Activated naive CD8-positive, alpha-beta T cell treated with anti-CD3 and anti-CD28 coated beads, Interleukin-2, amount 50 U/mL, for 24 hours (primary cell): ENCODE results near the gene DLX1.

ENCODE experiments used
- ATAC-seq: fragments of 150-1000 bp; cut with Tn5 transposase; one replicate; pipeline ENCODE4 v1.10.0; 2021
- DNase-seq: peaks from one replicate; pipeline ENCODE4 v3.0.0; 2021
- H3K27ac Mint-ChIP-seq: one replicate; pipeline ENCODE4 v1.8.0; 2021; ENCODE audit warnings: mild to moderate bottlenecking, mixed read lengths
- H3K27me3 Mint-ChIP-seq: one replicate; pipeline ENCODE4 v1.8.0; 2021; ENCODE audit warnings: mixed read lengths
- H3K36me3 Mint-ChIP-seq: one replicate; pipeline ENCODE4 v1.8.0; 2021; ENCODE audit warnings: low read depth, mixed read lengths
- H3K4me1 Mint-ChIP-seq: one replicate; pipeline ENCODE4 v1.8.0; 2021; ENCODE audit warnings: mixed read lengths
- H3K4me3 Mint-ChIP-seq: one replicate; pipeline ENCODE4 v1.8.0; 2021; ENCODE audit warnings: mild to moderate bottlenecking, moderate library complexity, mixed read lengths
- H3K9me3 Mint-ChIP-seq: one replicate; pipeline ENCODE4 v1.8.0; 2021; ENCODE audit warnings: mixed read lengths

Gene DLX1

DNA sequence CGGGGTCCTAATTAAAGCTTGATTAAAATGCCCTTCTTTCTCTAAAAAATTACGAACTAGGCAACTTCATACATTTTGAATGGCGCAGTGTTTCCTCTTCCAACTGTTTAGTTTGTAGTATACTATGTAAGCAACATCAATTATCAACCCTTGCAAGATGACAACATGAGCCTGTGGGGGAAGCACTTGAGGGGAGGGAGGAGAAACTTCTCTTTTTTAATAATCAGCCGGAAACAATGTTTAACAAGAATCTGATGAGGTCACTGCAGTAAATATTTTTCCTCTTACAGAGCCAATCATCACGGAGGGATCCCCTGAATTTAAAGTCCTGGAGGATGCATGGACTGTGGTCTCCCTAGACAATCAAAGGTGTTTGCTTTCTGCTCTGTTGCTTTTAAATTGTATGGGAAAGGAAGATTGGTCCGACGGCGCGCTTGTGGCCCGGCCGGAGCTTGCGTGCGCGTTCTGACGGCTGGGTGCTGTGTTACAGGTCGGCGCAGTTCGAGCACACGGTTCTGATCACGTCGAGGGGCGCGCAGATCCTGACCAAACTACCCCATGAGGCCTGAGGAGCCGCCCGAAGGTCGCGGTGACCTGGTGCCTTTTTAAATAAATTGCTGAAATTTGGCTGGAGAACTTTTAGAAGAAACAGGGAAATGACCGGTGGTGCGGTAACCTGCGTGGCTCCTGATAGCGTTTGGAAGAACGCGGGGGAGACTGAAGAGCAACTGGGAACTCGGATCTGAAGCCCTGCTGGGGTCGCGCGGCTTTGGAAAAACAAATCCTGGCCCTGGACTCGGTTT is 5.3 kb upstream of the DLX1 start:
- DNase-seq = no peak
- Mint-ChIP-seq H3K4me3 (no peak overlapping the region), H3K9me3 (peaks cover 4% of the 10 kb centered on the region), H3K27ac (no peak overlapping the region), H3K36me3 (peaks cover 6% of the 10 kb centered on the region), H3K4me1 (peaks cover 9% of the 10 kb centered on the region), H3K27me3 (peaks cover 66% of the 10 kb centered on the region)
- ATAC-seq = no peak

DNA sequence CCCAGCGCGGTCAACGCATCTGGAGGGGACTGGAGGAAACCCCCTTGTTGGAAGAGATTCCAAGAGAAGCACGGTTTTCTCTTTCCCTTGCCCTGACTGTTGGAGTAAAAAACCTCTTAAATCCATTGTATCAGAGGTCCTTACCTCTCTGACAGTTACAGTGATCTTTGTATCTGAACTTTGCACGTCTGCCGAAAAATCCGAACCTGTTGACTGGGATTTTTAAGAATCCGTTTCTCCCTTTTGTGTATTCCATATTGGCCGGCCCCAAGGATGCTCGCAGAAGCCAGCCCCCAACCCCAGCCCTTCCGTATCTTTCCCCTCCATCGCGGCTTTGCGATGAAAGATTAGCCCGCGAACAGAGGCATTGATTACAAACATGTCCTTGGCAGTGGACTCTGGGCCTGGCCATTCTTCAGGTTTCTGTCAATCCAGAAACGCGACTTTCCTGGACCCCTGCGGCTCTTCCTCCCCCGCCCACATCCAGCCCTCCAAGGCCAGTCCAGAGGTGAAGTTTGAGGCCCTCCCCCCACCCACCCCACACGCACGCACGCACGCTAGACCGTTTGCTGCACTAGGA is 4.6 kb upstream of the DLX1 start:
- DNase-seq = no peak
- ATAC-seq = no peak
- H3K9me3 Mint-ChIP-seq = peaks cover 4% of the 10 kb centered on the region
- peaks cover 70% of the 10 kb centered on the region for H3K27me3 Mint-ChIP-seq
- no peak overlapping the region for H3K27ac Mint-ChIP-seq
- no peak overlapping the region for H3K4me3 Mint-ChIP-seq
- H3K36me3 Mint-ChIP-seq = peaks cover 6% of the 10 kb centered on the region
- H3K4me1 Mint-ChIP-seq = peaks cover 15% of the 10 kb centered on the region

DNA sequence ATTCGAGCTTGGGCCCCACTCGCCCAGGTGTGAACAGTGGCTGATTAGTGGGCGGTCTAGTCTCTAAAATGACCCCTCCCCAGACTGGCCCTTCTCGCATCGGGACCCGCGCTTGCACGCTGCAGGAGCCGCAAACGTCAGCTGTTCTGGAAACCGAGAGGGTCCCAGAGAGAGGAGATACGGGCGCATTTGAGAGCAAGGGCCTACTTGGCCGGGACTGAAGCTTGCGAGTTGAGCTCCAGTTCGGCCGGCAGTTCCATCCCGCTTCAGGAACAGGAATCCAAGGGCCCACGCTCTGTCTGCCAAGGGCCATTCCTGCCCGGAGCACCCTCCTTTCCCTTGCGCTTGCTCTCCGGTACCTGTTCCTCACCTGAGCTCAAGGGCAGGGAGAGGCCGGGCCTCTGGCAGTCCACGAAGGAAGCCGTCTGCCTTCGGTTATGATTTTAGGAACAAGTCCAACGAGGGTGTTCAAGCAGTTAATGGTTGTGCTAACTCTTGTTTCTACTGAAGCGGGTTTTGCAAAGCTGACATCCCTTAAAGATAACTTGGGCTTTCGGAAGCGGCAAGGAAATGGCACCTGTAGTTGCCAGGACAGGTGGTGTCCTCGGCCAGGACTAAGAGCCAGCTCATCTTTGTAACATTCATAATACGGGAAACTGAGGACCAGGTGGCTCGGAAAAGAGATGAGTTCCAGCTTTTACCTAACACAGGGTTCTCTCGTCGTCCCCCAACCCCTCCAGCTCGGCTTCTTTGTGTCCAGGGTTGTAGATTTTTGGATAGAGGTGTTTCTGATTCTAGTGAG is 3.9 kb upstream of the DLX1 start:
- Mint-ChIP-seq H3K27me3 (peaks cover 72% of the 10 kb centered on the region), H3K27ac (no peak overlapping the region), H3K9me3 (peaks cover 4% of the 10 kb centered on the region), H3K36me3 (peaks cover 6% of the 10 kb centered on the region), H3K4me1 (peaks cover 21% of the 10 kb centered on the region), H3K4me3 (no peak overlapping the region)
- DNase-seq (no peak), ATAC-seq (no peak)

DNA sequence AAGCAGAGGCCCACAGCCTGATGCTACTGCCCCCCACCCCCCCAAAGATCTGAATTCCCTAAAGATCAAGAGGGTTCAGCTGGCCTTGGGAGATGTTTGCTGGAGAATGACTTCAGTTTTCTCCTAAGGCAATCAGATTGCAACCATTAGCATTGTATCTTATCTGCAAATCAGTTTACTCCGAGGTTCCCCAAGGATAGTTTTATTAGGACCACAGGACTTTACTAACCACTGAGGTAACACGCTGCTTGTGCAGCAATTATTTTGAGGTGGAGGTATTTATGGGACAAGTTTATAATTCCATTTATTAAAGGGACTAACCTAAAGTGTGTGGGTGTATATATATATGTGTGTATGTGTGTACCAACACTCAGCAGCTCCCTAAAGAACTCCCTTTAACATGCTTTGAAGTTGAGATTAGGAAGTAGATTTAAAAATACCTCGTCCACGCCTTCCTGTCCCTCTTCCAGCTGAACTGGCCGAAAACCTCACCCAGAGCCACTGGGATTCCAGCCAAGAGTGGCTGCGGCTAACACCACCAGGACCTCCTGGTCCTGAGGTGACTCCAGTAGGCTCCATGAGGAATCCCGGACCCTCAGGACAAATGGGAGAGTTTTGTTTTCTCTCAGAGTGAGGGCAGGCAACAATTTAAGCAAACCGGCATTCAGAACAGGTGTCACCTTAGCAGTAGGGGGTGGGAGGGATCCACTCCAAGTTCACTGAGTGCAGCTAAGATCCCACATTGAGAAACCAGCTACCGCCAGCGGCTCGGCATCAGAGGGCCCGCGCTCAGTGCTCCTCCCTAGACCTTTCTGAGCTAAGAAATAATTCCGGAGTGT is 3.0 kb upstream of the DLX1 start:
- H3K4me3 Mint-ChIP-seq = no peak overlapping the region
- no peak overlapping the region for H3K27ac Mint-ChIP-seq
- peaks cover 80% of the 10 kb centered on the region for H3K27me3 Mint-ChIP-seq
- ATAC-seq (no peak), DNase-seq (no peak)
- peaks cover 4% of the 10 kb centered on the region for H3K9me3 Mint-ChIP-seq
- peaks cover 28% of the 10 kb centered on the region for H3K4me1 Mint-ChIP-seq
- H3K36me3 Mint-ChIP-seq = peaks cover 6% of the 10 kb centered on the region

DNA sequence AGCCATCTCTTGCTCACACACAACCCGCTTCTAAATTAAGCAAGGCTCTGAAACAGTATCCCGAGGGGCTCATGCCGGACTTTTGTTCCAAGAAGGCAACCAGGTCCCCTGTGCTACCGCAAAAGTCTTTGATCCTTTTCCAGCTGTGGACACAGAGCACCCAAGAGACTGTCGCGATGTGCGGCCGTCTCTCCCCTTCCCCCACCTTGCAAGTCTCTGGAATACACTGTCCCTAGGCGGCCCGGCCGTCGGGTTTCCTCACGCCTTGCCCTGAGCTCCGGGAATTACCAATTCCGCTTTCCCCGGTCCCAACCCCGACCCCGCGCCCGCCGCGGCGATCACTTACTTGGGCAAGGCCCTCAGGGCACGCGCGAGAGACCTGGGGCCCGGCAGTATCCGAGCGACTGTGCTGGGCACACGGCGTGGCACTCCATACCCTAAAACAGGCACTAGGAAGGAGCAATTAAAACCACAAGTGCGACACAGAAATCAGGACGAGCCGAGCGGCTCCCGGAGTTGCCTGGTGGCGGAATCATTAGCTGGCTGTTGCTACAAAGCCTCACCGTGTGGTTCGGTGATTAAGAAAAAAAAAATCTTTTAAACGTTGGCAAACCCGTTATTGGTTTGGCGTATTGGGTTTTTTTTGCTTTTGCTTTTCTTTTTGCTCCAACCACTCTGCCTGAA is 2.2 kb upstream of the DLX1 start:
- no peak for DNase-seq
- Mint-ChIP-seq H3K36me3 (peaks cover 6% of the 10 kb centered on the region), H3K27ac (no peak overlapping the region), H3K4me3 (no peak overlapping the region), H3K4me1 (peaks cover 36% of the 10 kb centered on the region), H3K27me3 (peaks cover 88% of the 10 kb centered on the region), H3K9me3 (peaks cover 4% of the 10 kb centered on the region)
- ATAC-seq = no peak

DNA sequence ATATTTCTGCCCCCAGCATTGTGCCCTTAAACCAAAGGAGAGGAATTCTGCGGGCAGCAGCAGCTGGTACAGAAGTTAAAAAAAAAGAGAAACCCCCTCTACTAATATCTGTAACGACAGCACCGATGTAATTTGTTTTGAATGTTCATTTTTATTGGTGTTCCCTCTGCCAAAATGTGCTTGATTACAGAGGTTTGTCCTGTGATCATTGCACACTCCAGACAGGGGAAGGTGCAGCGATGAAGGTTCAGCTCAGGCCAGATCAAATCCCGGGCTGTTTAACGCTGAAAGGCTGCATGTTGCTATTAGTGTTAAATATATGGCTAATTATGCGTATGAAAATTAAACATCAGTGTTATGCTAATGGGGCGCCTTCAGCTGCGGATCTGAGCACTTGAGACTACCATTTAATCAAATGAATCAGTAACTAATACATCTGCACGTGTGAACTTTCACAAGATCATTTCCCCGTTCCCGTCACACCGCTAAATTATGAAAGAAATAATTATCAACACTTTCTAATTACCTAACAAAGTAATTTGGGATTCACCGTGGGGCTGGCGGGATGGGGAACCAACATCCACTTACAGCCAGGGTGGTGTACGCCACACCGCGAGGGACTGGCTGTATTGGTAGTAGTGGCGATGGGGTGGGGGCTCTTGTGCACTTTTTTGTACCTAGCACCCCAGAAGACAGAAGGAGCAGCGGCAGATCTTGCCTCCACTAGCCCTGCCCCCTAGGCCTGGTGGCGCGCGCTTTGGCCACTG is 1.5 kb upstream of the DLX1 start:
- Mint-ChIP-seq H3K27me3 (peaks cover 95% of the 10 kb centered on the region), H3K9me3 (peaks cover 4% of the 10 kb centered on the region), H3K36me3 (peaks cover 6% of the 10 kb centered on the region), H3K4me1 (peaks cover 43% of the 10 kb centered on the region), H3K27ac (no peak overlapping the region), H3K4me3 (peak overlapping the region; percentile 78)
- ATAC-seq (no peak), DNase-seq (no peak)

DNA sequence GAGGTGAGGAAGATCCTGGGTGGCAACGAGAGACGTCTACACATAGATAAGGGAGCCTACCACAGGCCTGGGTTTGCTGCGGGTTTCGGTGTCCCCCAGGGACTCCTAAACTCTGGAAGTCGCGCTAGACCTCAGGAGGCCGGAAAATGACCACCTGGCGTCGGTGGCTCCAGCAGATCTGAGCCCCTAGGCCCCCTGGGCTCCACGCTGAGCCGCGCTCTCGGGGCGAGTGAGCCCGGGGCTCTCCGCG is 987 bp upstream of the DLX1 start:
- DNase-seq = no peak
- Mint-ChIP-seq H3K36me3 (peaks cover 6% of the 10 kb centered on the region), H3K27ac (no peak overlapping the region), H3K27me3 (peaks cover 96% of the 10 kb centered on the region), H3K4me3 (peak overlapping the region; percentile 78), H3K9me3 (peaks cover 4% of the 10 kb centered on the region), H3K4me1 (peaks cover 43% of the 10 kb centered on the region)
- ATAC-seq = no peak

DNA sequence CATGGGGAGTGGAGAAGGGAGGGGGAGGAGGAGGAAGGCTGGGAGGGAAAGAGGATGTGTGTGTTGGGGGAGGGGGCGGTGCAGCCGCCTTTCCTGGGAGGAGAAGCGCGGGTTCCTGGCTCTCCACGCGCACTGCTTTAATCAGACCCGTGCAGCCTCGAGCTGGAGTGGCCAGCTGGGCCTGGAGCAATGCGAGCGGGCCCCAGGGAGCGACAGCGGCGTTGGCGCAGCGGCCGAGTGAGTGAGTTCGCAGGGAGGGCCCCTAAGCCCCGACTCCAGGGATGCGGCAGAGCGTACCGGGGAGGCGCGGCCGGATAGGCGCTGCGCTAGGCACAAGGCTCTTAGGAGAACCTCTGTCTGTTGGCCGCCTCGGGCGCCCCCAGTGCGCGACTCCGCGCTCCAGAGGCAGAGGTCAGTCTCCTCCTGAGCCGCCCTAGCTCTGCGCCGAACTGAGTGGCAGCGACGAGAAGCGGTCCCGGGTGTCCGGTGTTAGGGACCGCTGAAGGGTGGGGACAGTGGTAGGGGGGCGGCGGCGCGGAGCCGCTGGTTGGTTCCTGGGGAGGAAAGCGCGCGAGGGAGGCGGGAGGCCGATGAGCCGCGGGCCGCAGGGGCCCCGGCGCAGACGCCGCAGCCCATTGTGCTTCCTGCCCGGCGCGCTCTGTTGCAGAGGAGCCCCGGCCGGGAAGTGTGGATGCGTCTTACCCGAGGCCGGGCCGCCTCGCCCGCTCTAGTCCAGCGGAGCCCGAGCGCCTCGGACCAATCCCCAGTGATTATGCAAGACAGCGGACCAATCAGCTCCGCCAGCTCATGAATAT is 455 bp upstream of the DLX1 start:
- H3K27me3 Mint-ChIP-seq = peaks cover 96% of the 10 kb centered on the region
- H3K4me3 Mint-ChIP-seq = peak overlapping the region; percentile 78
- ATAC-seq (peak; percentile 78), DNase-seq (peak; percentile 56)
- peak overlapping the region; percentile 56 for H3K27ac Mint-ChIP-seq
- H3K9me3 Mint-ChIP-seq = peaks cover 1% of the 10 kb centered on the region
- H3K36me3 Mint-ChIP-seq = peaks cover 6% of the 10 kb centered on the region
- peaks cover 44% of the 10 kb centered on the region for H3K4me1 Mint-ChIP-seq

DNA sequence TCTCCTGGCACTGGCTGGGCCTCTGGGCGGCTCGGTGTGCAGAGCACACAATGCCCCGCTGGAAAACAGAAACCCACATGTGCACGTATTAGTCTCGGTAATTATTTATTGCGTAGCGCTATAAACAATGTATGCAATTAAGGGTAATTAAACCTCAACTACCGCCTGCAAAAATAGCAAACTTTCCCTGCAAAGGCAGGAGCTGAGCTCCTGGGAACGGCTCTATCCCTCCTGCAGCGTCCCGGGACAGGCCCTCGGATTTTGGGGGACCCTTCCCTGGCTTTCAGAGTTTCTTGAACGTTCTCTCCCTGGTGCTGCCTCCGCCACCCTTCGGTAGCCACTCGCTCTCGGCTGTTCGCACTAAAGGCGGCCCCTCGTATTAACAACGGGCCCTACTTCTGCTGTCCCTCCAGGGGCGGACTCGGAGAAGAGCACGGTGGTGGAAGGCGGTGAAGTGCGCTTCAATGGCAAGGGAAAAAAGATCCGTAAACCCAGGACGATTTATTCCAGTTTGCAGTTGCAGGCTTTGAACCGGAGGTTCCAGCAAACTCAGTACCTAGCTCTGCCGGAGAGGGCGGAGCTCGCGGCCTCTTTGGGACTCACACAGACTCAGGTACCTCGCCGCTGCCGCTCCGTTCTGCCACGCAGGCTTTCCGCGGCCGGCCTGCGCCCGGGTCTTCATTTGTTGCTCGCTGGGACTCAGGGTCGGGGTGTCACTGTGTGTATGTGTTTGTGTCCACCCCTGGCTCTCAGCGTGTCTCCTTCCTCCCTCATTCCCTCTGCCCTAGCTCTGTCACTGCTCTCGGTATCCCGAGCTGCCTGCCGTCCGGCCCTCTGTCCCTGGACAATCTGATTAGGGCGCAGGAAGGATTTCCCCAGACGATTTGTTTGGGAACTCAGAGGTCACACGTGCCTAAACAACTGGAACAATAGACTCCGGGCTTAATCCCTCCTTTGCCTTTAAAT is 1.2 kb downstream of the DLX1 start:
- H3K27me3 Mint-ChIP-seq = peaks cover 96% of the 10 kb centered on the region
- peaks cover 44% of the 10 kb centered on the region for H3K4me1 Mint-ChIP-seq
- DNase-seq = peak; percentile 47
- no peak overlapping the region for H3K27ac Mint-ChIP-seq
- peaks cover 3% of the 10 kb centered on the region for H3K36me3 Mint-ChIP-seq
- H3K9me3 Mint-ChIP-seq = no peaks in the 10 kb centered on the region
- H3K4me3 Mint-ChIP-seq = peak overlapping the region; percentile 78
- ATAC-seq = no peak

DNA sequence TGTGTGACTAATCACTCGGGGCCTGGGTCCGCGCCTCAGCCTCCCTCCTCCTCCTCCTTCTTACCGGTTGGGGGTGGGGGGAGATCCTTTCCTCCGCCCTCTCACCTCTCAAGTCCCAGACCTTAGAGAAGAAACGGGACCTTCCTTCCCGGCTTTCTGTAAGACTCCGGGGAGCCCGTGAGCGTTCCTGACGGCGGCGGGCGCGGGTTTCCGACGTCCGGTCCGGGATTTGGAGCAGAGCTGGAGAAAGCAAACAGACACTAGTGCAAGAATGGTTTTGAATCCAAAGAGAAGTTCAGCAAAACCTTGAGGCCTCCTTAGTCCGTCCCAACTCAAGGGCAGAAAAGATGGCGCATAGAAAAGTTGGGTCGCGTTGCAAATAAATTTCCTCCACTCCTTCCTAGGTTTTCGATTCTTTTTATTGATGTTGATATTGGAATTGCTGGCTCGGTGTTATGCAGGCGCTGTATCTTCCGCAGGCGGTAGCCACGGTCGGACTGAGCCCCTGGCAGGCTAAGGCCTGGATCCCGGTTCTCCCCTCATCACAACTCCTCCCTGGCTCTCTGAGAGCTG is 2.0 kb downstream of the DLX1 start:
- peaks cover 44% of the 10 kb centered on the region for H3K4me1 Mint-ChIP-seq
- DNase-seq = no peak
- peak overlapping the region; percentile 31 for H3K27ac Mint-ChIP-seq
- no peaks in the 10 kb centered on the region for H3K9me3 Mint-ChIP-seq
- peaks cover 96% of the 10 kb centered on the region for H3K27me3 Mint-ChIP-seq
- peaks cover 3% of the 10 kb centered on the region for H3K36me3 Mint-ChIP-seq
- peak overlapping the region; percentile 78 for H3K4me3 Mint-ChIP-seq
- ATAC-seq = no peak

DNA sequence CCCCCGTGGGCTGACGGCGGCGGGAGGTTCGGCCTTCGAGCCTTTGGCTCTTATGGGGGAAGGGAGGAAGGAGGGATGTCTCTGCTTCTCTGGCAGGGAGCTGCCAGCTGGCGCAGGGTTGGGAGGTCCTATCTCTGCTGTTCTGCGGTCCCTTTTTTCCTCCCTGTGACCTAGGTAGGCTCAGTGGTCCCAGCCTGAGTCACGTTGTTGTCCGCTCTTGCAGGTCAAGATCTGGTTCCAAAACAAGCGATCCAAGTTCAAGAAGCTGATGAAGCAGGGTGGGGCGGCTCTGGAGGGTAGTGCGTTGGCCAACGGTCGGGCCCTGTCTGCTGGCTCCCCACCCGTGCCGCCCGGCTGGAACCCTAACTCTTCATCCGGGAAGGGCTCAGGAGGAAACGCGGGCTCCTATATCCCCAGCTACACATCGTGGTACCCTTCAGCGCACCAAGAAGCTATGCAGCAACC is 2.5 kb downstream of the DLX1 start:
- Mint-ChIP-seq H3K4me1 (peaks cover 44% of the 10 kb centered on the region), H3K27me3 (peaks cover 96% of the 10 kb centered on the region), H3K9me3 (no peaks in the 10 kb centered on the region), H3K27ac (peak overlapping the region; percentile 31), H3K4me3 (no peak overlapping the region), H3K36me3 (peaks cover 3% of the 10 kb centered on the region)
- no peak for DNase-seq
- no peak for ATAC-seq
